Activated T-helper 1 cell treated with Interleukin-2 at 50 U/mL for 16 hours (primary cell): Measurements from ENCODE around the gene TMEM87B.

Source experiments
- DNase-seq: peaks from one replicate; pipeline ENCODE4 v3.0.0-alpha.2; 2020; ENCODE audit warnings: low read depth

Gene TMEM87B

GRCh38 chr2:112151271-112151670, 96.2 kb downstream of the TMEM87B start:
- no peak for DNase-seq

- no peak for DNase-seq
These were observed 96.8 kb downstream of the TMEM87B start for GRCh38 chr2:112151701-112152440.

GRCh38 chr2:112152476-112153178, 97.6 kb downstream of the TMEM87B start:
- no peak for DNase-seq

GRCh38 chr2:112153179-112153490, 98.1 kb downstream of the TMEM87B start:
- no peak for DNase-seq

GRCh38 chr2:112153501-112153900, 98.4 kb downstream of the TMEM87B start:
- no peak for DNase-seq

GRCh38 chr2:112154246-112155117, 99.4 kb downstream of the TMEM87B start:
- peak; percentile 18 for DNase-seq

GRCh38 chr2:112155331-112156151, 100.5 kb downstream of the TMEM87B start:
- peak; percentile 34 for DNase-seq

- peak; percentile 29 for DNase-seq
These were observed 101.3 kb downstream of the TMEM87B start for GRCh38 chr2:112156152-112156986.

GRCh38 chr2:112157472-112157871, 102.4 kb downstream of the TMEM87B start:
- no peak for DNase-seq

- DNase-seq, result no peak
These were observed 104.4 kb downstream of the TMEM87B start for GRCh38 chr2:112159454-112159921.

- no peak for DNase-seq
These were observed 105.5 kb downstream of the TMEM87B start for GRCh38 chr2:112160283-112161250.

GRCh38 chr2:112161431-112162145, 106.5 kb downstream of the TMEM87B start:
- DNase-seq, result no peak

- DNase-seq, result no peak
These were observed 107.3 kb downstream of the TMEM87B start for GRCh38 chr2:112162341-112162740.

- no peak for DNase-seq
These were observed 107.9 kb downstream of the TMEM87B start for GRCh38 chr2:112162956-112163355.

GRCh38 chr2:112163541-112163981, 108.5 kb downstream of the TMEM87B start:
- DNase-seq, result no peak

- no peak for DNase-seq
These were observed 109.8 kb downstream of the TMEM87B start for GRCh38 chr2:112164876-112165275.

- no peak for DNase-seq
These were observed 110.2 kb downstream of the TMEM87B start for GRCh38 chr2:112165296-112165695.

- DNase-seq, result no peak
These were observed 111.9 kb downstream of the TMEM87B start for GRCh38 chr2:112166806-112167499.
